Kidney (tissue), 14 donors: Measurements from ENCODE around the gene MAN2A1. TPM values are rescaled to one million over a fixed set of nuclear protein-coding genes. Genes with fewer than 3 reads are reported as not detected.
A peak's percentile ranks its signal among the peaks of the same experiment; 100 is the strongest.
"Not testable (repeated sequence)": the region's sequence is repeated elsewhere in the genome, so short reads cannot be mapped to it uniquely, and the experiment has no call there.

Source experiments
- DNase-seq, 5 donors: peaks; one replicate each; pipeline ENCODE4 v3.0.0-alpha.2; 2013 to 2020
- FAIRE-seq: peaks from 2 replicates; lab custom pipeline; 2012; peaks lifted over from hg19 to GRCh38; lab: Jason Lieb, UNC
- H3K27ac ChIP-seq, 2 donors: one replicate each; pipeline ENCODE4 v1.7.0; 2013; ENCODE audit warnings: low read depth in 2 of 2, low read length in 2 of 2, inconsistent platforms in 1 of 2
- H3K27me3 ChIP-seq: one replicate; pipeline ENCODE4 v1.7.1; 2013; ENCODE audit warnings: low read length, inconsistent platforms; ENCODE audit not compliant: control insufficient read depth, insufficient read depth
- H3K36me3 ChIP-seq, 3 donors: one replicate each; pipeline versions ENCODE4 v1.7.0 to v1.7.1; 2013; ENCODE audit warnings: low read length in 3 of 3, control low read depth in 1 of 3, inconsistent platforms in 1 of 3; ENCODE audit not compliant: insufficient read depth in 3 of 3, control insufficient read depth in 2 of 3
- H3K4me1 ChIP-seq, 3 donors: one replicate each; pipeline versions ENCODE4 v1.7.0 to v1.7.1; 2013; ENCODE audit warnings: low read length in 3 of 3, inconsistent platforms in 1 of 3, low read depth in 1 of 3; ENCODE audit not compliant: control insufficient read depth in 2 of 3, insufficient read depth in 2 of 3
- H3K4me3 ChIP-seq, 3 donors: one replicate each; pipeline versions ENCODE4 v1.7.0 to v1.8.1; 2013; ENCODE audit warnings: low read length in 3 of 3, control low read depth in 1 of 3, inconsistent platforms in 1 of 3
- H3K9ac ChIP-seq, 3 donors: one replicate each; pipeline versions ENCODE4 v1.7.0 to v1.7.1; 2013; ENCODE audit warnings: low read length in 3 of 3, control low read depth in 1 of 3, inconsistent platforms in 1 of 3
- H3K9me3 ChIP-seq, 3 donors: one replicate each; pipeline versions ENCODE4 v1.7.0 to v1.7.1; 2013; ENCODE audit warnings: low read length in 3 of 3, control low read depth in 1 of 3, inconsistent platforms in 1 of 3; ENCODE audit not compliant: control insufficient read depth in 2 of 3, insufficient read depth in 1 of 3
- CTCF ChIP-seq: IDR thresholded peaks from 3 replicates; pipeline ENCODE4 v1.5.1; 2012; ENCODE audit warnings: mild to moderate bottlenecking, moderate library complexity, borderline replicate concordance; ENCODE audit not compliant: insufficient read depth; ENCODE audit errors: extremely low read depth
- intact Hi-C: fragments of 100-400 bp; cut with DNase I; formaldehyde crosslinking; loops from one replicate; pipeline ENCODE4 v1.11.1; 2022
- polyA plus RNA-seq: library from polyadenylated mRNA; stranded (reverse); fragments of 350-450 nt; fragmentation: Illumina TruSeq; extraction: RNeasy Lipid Tissue Mini Kit (QIAGEN cat#74804); gene quantifications from one replicate; pipeline ENCODE4 v1.2.3, GENCODE V29; 2014; ENCODE audit warnings: low read depth, low replicate concordance; ENCODE audit not compliant: insufficient read depth
- total RNA-seq: library from RNA; stranded (reverse); fragmentation: NEBNext Ultra II Directional; extraction: Animal tissue kit (Norgen Biotek cat#: 25700); gene quantifications from one replicate; pipeline ENCODE4 v1.2.1, GENCODE V29; 2021
- donor health status: control.
- donor health status: control.
- donor health status: control.
- donor health status: control.
- donor health status: control.
- donor health status: DM: yes; HTN: yes; CAD: no.
- donor health status: Normal renal cell carcinoma (clear cell type).

MAN2A1 gene
- total and polyA plus RNA-seq, 2 donors from 2014 or later: 12.7 to 69.9 TPM

GRCh38 chr5:109756543-109757185 lies 66.9 kb downstream of the MAN2A1 start:
- TF ChIP-seq CTCF: no peak
- Histone ChIP-seq H3K4me3 (no peak overlapping the region), H3K27me3 (no peaks in the 10 kb centered on the region), H3K36me3 (peaks cover 0 to 14% (median 0%) of the 10 kb centered on the region in 3 donors), H3K27ac (no peak overlapping the region), H3K9me3 (no peaks in the 10 kb centered on the region), H3K9ac (no peak overlapping the region), H3K4me1 (no peaks in the 10 kb centered on the region)
- no peak for FAIRE-seq
- DNase-seq: no peak
- intact Hi-C loops: no loop called here

DNA sequence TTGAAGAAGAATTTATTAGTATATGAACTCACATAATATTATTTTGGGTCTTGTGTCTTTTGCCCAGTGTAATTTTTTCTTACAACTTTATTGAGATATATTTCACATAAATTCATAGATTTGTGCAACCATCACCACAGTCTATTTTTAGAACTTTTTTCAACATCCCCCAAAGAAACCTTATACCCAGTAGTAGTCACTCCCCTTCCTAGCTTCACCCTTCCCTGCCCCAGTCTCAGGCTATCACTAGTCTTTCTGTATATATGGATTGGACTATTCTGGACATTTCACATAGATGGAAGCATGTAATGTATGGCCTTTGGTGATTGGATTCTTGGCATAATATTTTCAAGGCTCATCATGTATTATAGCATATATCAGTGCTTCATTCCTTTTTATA lies 67.8 kb downstream of the MAN2A1 start:
- no peaks in the 10 kb centered on the region for H3K4me1 ChIP-seq
- no peak overlapping the region for H3K4me3 ChIP-seq
- peaks cover 1 to 14% (median 2%) of the 10 kb centered on the region in 3 donors for H3K36me3 ChIP-seq
- FAIRE-seq (no peak), DNase-seq (no peak)
- no peaks in the 10 kb centered on the region for H3K27me3 ChIP-seq
- TF ChIP-seq CTCF: no peak
- intact Hi-C loops: no loop called here
- no peak overlapping the region for H3K9ac ChIP-seq
- no peak overlapping the region for H3K27ac ChIP-seq
- H3K9me3 ChIP-seq: no peaks in the 10 kb centered on the region

DNA sequence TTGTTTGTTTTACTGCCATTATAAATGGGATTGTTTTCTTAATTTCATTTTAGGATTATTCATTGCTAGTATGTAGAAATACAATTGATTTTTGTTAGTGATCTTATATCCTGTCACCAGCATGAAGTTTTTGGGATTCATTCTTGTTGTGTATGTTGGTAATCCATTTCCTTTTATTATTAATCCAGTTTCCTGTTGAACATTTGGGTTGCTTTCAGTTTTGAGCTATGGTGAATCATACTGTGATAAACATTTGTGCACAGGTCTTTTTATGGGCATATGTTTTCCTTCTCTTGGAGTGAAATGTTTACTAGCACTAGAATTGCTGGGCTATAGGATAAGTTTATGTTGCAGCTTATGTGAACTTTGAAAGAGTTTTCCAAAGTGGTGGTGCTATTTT lies 69.6 kb downstream of the MAN2A1 start:
- TF ChIP-seq CTCF: no peak
- Histone ChIP-seq H3K27ac (no peak overlapping the region), H3K4me3 (no peak overlapping the region), H3K9me3 (no peaks in the 10 kb centered on the region), H3K27me3 (no peaks in the 10 kb centered on the region), H3K36me3 (peaks cover 2 to 14% (median 4%) of the 10 kb centered on the region in 3 donors), H3K4me1 (no peaks in the 10 kb centered on the region), H3K9ac (no peak overlapping the region)
- FAIRE-seq (peak; percentile 6), DNase-seq (peak in 1 of 5 donors; percentile 9)
- intact Hi-C loops: no loop called here

GRCh38 chr5:109760130-109760529 lies 70.4 kb downstream of the MAN2A1 start:
- H3K9me3 ChIP-seq, H3K4me3 ChIP-seq, H3K9ac ChIP-seq, FAIRE-seq, intact Hi-C loops, H3K27ac ChIP-seq, H3K4me1 ChIP-seq, DNase-seq, H3K27me3 ChIP-seq: not testable (repeated sequence)
- peaks cover 2 to 14% (median 4%) of the 10 kb centered on the region in 3 donors for H3K36me3 ChIP-seq
